Fibroblast of villous mesenchyme (primary cell): Measurements from ENCODE around the gene RBMS3. TPM values are rescaled to one million over a fixed set of nuclear protein-coding genes. Genes with fewer than 3 reads are reported as not detected.

Source experiments
- DNase-seq: peaks from one replicate; pipeline ENCODE4 v3.0.0-alpha.2; 2010; ENCODE audit warnings: low read depth
- H3K4me3 ChIP-seq: 2 replicates; pipeline ENCODE4 v1.5.1; 2011; ENCODE audit warnings: low read depth, mild to moderate bottlenecking, low read length
- CTCF ChIP-seq: IDR thresholded peaks from 2 replicates; pipeline ENCODE4 v1.5.1; 2012; ENCODE audit warnings: low read depth, mild to moderate bottlenecking, low read length; ENCODE audit not compliant: insufficient read depth
- total RNA-seq: library from RNA; depleted of rRNA; stranded (reverse); fragments of >200 nt; gene quantifications from 2 replicates; pipeline ENCODE4 v1.2.3, GENCODE V29; 2012

The RBMS3 gene
- total RNA-seq, 1 donor = 85.9 TPM

- no peak for DNase-seq
- no peak for TF ChIP-seq CTCF
- no peak overlapping the region for H3K4me3 ChIP-seq
Observed at GRCh38 chr3:29242296-29242695, 38.6 kb upstream of the RBMS3 start.

- H3K4me3 ChIP-seq = no peak overlapping the region
- no peak for DNase-seq
- no peak for TF ChIP-seq CTCF
Observed at GRCh38 chr3:29245441-29245840, 35.4 kb upstream of the RBMS3 start.

- no peak for DNase-seq
- TF ChIP-seq CTCF = no peak
- H3K4me3 ChIP-seq = no peak overlapping the region
Observed at GRCh38 chr3:29247088-29247745, 33.7 kb upstream of the RBMS3 start.

GRCh38 chr3:29249829-29250345 is 31.0 kb upstream of the RBMS3 start:
- no peak for TF ChIP-seq CTCF
- no peak overlapping the region for H3K4me3 ChIP-seq
- DNase-seq = no peak

DNA sequence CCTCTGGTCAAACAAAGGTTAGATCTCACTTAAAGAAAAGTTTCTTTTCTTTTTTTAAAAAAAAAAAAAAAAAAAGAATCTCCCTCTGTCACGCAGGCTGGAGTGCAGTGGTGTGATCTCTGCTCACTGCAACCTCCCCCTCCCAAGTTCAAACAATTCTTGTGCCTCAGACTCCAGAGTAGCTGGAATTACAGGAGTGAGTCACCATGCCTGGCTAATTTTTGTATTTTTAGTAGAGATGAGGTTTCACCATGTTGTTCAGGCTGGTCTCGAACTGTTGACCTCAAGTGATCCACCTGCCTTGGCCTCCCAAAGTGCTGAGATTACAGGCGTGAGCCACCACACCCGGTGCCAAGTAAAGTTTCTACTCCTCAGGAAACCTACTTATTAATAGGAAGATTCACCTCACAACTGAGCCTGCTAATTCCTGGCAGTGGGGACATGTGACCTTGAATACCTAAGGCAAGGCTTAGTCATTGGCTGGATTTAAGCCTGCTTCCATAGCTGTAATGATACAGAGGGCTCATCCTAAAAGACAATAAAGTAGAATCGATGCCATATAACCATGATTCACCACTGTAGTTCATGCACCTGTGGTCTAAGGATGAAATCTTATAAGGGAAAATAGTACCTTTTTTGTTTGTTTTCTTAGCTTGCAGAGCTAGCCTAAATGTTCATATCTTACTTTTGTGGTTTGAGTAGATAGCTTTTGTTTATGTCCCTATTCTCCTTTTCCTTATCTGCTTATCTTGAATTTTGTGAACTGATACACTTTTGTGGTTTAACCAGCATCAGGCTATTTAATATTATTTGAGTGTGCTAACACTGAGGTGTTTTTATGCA is 24.8 kb upstream of the RBMS3 start:
- H3K4me3 ChIP-seq = no peak overlapping the region
- peak; percentile 42 for DNase-seq
- no peak for TF ChIP-seq CTCF

DNA sequence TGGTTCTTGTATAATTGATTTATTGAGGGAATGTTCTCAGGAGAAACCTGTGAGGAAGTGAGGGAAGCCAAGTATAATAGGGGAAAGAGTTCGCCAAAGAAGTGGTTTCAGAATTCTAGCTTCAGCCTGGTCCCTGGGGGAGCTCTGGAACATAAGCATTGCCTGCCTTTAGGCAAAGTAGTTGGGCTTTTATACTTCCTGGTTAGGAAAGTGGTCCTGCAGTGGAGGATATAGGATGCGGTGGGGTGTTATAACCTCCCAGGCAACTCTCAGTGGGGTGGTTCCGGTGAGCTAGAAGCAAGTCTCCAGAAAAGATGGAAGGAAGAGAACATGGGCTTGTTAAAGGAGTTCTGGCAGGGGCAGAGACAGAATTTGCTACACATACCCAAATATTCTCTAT is 22.7 kb upstream of the RBMS3 start:
- no peak for DNase-seq
- TF ChIP-seq CTCF = no peak
- H3K4me3 ChIP-seq = no peak overlapping the region

- no peak for TF ChIP-seq CTCF
- H3K4me3 ChIP-seq = no peak overlapping the region
- DNase-seq = no peak
Observed at GRCh38 chr3:29261119-29261518, 19.8 kb upstream of the RBMS3 start.
